Measurements from ENCODE around the gene AKAP6. TPM values are rescaled to one million over a fixed set of nuclear protein-coding genes. Genes with fewer than 3 reads are reported as not detected.

Gene AKAP6
- total and polyA plus RNA-seq, 2 experiments from 2014 or later, result 0.38 to 0.42 TPM

DNA sequence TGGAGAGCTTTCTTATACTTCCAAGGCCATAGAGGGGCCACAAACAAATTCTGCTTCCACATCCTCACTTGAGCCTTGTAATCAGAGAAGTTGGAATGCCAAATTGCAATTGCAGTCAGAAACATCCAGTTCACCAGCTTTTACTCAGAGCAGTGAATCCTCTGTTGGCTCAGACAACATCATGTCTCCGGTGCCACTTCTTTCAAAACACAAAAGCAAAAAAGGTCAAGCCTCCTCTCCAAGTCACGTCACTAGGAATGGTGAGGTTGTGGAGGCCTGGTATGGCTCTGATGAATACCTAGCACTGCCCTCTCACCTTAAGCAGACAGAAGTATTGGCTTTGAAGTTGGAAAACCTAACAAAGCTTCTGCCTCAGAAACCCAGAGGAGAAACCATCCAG lies 217.1 kb downstream of the AKAP6 start:
- ATAC-seq, result no peak
- H3K4me2 ChIP-seq, result no peak overlapping the region
- TF ChIP-seq, protein P1, sequence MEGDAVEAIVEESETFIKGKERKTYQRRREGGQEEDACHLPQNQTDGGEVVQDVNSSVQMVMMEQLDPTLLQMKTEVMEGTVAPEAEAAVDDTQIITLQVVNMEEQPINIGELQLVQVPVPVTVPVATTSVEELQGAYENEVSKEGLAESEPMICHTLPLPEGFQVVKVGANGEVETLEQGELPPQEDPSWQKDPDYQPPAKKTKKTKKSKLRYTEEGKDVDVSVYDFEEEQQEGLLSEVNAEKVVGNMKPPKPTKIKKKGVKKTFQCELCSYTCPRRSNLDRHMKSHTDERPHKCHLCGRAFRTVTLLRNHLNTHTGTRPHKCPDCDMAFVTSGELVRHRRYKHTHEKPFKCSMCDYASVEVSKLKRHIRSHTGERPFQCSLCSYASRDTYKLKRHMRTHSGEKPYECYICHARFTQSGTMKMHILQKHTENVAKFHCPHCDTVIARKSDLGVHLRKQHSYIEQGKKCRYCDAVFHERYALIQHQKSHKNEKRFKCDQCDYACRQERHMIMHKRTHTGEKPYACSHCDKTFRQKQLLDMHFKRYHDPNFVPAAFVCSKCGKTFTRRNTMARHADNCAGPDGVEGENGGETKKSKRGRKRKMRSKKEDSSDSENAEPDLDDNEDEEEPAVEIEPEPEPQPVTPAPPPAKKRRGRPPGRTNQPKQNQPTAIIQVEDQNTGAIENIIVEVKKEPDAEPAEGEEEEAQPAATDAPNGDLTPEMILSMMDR (conservative IDR thresholded peaks at IDR 0.05; ENCODE audit: low read depth in 2 of 2), result no peak
- TF ChIP-seq EZH2 (IDR thresholded peaks at IDR 0.05; ENCODE audit: low read depth, unreplicated experiment) (no peak), NANOG (IDR thresholded peaks at IDR 0.05; ENCODE audit: borderline replicate concordance) (no peak), EZH2phosphoT487 (IDR thresholded peaks at IDR 0.05; ENCODE audit: unreplicated experiment) (no peak), STAT1 (IDR thresholded peaks at IDR 0.05; ENCODE audit: unreplicated experiment) (no peak), ZNF331 (CRISPR knock-in tag; IDR thresholded peaks at IDR 0.05; ENCODE audit: low read depth) (no peak)
- TF ChIP-seq, protein P2, sequence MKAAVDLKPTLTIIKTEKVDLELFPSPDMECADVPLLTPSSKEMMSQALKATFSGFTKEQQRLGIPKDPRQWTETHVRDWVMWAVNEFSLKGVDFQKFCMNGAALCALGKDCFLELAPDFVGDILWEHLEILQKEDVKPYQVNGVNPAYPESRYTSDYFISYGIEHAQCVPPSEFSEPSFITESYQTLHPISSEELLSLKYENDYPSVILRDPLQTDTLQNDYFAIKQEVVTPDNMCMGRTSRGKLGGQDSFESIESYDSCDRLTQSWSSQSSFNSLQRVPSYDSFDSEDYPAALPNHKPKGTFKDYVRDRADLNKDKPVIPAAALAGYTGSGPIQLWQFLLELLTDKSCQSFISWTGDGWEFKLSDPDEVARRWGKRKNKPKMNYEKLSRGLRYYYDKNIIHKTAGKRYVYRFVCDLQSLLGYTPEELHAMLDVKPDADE (IDR thresholded peaks at IDR 0.05), result no peak

DNA sequence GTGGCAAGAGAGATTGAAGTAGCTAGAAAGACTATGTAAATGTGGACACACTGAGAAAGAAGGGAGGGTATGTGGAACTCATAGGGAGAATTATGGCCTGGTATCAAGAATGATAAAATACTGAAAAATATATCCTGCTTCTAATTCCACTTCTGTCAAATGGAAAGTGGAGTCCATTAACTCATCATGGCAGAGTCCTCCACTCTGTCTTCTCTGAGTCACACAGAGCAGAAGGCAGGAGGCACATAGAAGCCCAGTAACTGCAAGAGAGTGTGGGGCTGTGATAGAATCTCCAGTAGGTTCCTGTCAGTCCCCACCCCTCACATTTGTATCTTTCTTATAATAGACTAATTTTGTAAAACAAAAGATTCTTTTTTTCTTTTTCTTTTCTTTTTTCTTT lies 223.7 kb downstream of the AKAP6 start:
- H3K27me3 ChIP-seq (ENCODE audit: insufficient read depth), result no peaks in the 10 kb centered on the region
- Mint-ChIP-seq H3K27ac (no peak overlapping the region), H3K4me3 (no peak overlapping the region)
- TF ChIP-seq STAT1 (IDR thresholded peaks at IDR 0.05; ENCODE audit: unreplicated experiment) (no peak), JUNB (IDR thresholded peaks at IDR 0.05; ENCODE audit: unreplicated experiment) (no peak), CREB1 (CRISPR knock-in tag; IDR thresholded peaks at IDR 0.05; ENCODE audit: low read depth) (no peak)
- TF ChIP-seq, protein P3, sequence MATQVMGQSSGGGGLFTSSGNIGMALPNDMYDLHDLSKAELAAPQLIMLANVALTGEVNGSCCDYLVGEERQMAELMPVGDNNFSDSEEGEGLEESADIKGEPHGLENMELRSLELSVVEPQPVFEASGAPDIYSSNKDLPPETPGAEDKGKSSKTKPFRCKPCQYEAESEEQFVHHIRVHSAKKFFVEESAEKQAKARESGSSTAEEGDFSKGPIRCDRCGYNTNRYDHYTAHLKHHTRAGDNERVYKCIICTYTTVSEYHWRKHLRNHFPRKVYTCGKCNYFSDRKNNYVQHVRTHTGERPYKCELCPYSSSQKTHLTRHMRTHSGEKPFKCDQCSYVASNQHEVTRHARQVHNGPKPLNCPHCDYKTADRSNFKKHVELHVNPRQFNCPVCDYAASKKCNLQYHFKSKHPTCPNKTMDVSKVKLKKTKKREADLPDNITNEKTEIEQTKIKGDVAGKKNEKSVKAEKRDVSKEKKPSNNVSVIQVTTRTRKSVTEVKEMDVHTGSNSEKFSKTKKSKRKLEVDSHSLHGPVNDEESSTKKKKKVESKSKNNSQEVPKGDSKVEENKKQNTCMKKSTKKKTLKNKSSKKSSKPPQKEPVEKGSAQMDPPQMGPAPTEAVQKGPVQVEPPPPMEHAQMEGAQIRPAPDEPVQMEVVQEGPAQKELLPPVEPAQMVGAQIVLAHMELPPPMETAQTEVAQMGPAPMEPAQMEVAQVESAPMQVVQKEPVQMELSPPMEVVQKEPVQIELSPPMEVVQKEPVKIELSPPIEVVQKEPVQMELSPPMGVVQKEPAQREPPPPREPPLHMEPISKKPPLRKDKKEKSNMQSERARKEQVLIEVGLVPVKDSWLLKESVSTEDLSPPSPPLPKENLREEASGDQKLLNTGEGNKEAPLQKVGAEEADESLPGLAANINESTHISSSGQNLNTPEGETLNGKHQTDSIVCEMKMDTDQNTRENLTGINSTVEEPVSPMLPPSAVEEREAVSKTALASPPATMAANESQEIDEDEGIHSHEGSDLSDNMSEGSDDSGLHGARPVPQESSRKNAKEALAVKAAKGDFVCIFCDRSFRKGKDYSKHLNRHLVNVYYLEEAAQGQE (IDR thresholded peaks at IDR 0.05; ENCODE audit: unreplicated experiment), result no peak
- TF ChIP-seq, protein P1 (conservative IDR thresholded peaks at IDR 0.05; ENCODE audit: low read depth in 2 of 2), result no peak

More for the DNA sequence above, 217.1 kb downstream of the AKAP6 start:
- H2AFZ ChIP-seq, result 0 out of 2 replicates have a peak overlapping the region, but pooled peaks have one; percentile 14
- no peak overlapping the region for H3K27ac ChIP-seq (ENCODE audit: low read depth)
- H3K4me1 ChIP-seq (ENCODE audit: insufficient read depth), result no peaks in the 10 kb centered on the region
- no peaks in the 10 kb centered on the region for H3K9me2 ChIP-seq (ENCODE audit: insufficient read depth)
- Mint-ChIP-seq H3K4me3 (no peak overlapping the region), H3K27me3 (ENCODE audit: insufficient read depth, low read depth, poor library complexity) (peaks cover 3% of the 10 kb centered on the region), H3K27ac (no peak overlapping the region), H3K4me1 (peaks cover 4% of the 10 kb centered on the region; the same call in 1 of the 3 replicates), H3K9me3 (no peaks in the 10 kb centered on the region), H3K36me3 (ENCODE audit: low read depth) (no peaks in the 10 kb centered on the region)
- H3F3A ChIP-seq (replicated peaks; ENCODE audit: low read depth), result no peaks in the 10 kb centered on the region
- no peak overlapping the region for H3K4me3 ChIP-seq
- no peaks in the 10 kb centered on the region for H3K36me3 ChIP-seq (ENCODE audit: insufficient read depth)
- no peak for DNase-seq (ENCODE audit: low spot score)
- H3K79me2 ChIP-seq (replicated peaks; ENCODE audit: insufficient read depth), result no peaks in the 10 kb centered on the region
- no peaks in the 10 kb centered on the region for H4K20me1 ChIP-seq (replicated peaks; ENCODE audit: insufficient read depth)
- no peaks in the 10 kb centered on the region for H3K27me3 ChIP-seq (ENCODE audit: insufficient read depth)

More for the DNA sequence above, 223.7 kb downstream of the AKAP6 start:
- DNase-seq (ENCODE audit: low spot score) (no peak), ATAC-seq (no peak)
- Mint-ChIP-seq H3K4me1 (no peaks in the 10 kb centered on the region), H3K27me3 (ENCODE audit: insufficient read depth, low read depth, poor library complexity) (peaks cover 3% of the 10 kb centered on the region), H3K36me3 (ENCODE audit: low read depth) (no peaks in the 10 kb centered on the region), H3K9me3 (no peaks in the 10 kb centered on the region)
- H3K4me3 ChIP-seq, result no peak overlapping the region
- no peaks in the 10 kb centered on the region for H4K20me1 ChIP-seq (replicated peaks; ENCODE audit: insufficient read depth)
- H2AFZ ChIP-seq, result no peak overlapping the region
- no peaks in the 10 kb centered on the region for H3K79me2 ChIP-seq (replicated peaks; ENCODE audit: insufficient read depth)
- H3K4me2 ChIP-seq, result no peak overlapping the region
- H3K9me2 ChIP-seq (ENCODE audit: insufficient read depth), result no peaks in the 10 kb centered on the region
- H3K36me3 ChIP-seq (ENCODE audit: insufficient read depth), result no peaks in the 10 kb centered on the region
- no peaks in the 10 kb centered on the region for H3F3A ChIP-seq (replicated peaks; ENCODE audit: low read depth)
- no peaks in the 10 kb centered on the region for H3K4me1 ChIP-seq (ENCODE audit: insufficient read depth)
- no peak overlapping the region for H3K27ac ChIP-seq (ENCODE audit: low read depth)

Measured in GM23338 (cell line).